B cell (primary cell): ENCODE measurements around the gene KIAA1614. TPM values are rescaled to one million over a fixed set of nuclear protein-coding genes. Genes with fewer than 3 reads are reported as not detected.

ENCODE experiments used
- ATAC-seq: fragments of 200-7000 bp; cut with Tn5 transposase; one replicate; pipeline ENCODE4 v1.10.0; 2021; ENCODE audit warnings: low read depth, mild to moderate bottlenecking, moderate number of reproducible peaks, moderate library complexity
- CTCF ChIA-PET: fragments of 350-600 bp; sonication (Branson Sonifier 250); formaldehyde crosslinking; loops from one replicate; lab custom pipeline; 2021; ENCODE audit warnings: antibody characterized with exemption, inconsistent platforms; lab: Charles Lee
- POLR2A ChIA-PET: fragments of 350-600 bp; sonication (Branson Sonifier 250); formaldehyde crosslinking; loops from one replicate; lab custom pipeline; 2021; ENCODE audit warnings: antibody characterized with exemption; lab: Charles Lee
- DNase-seq: peaks from one replicate; pipeline ENCODE4 v3.0.0; 2013
- H2AFZ ChIP-seq: 2 replicates; pipeline ENCODE4 v1.6.1; 2012; ENCODE audit warnings: mild to moderate bottlenecking, low read depth, low read length; ENCODE audit not compliant: insufficient read depth, poor library complexity, severe bottlenecking
- H3K27ac ChIP-seq, 2 donors: 1 replicate in 1 of 2; 2 replicates in 1 of 2; pipeline ENCODE4 v1.5.1; 2012 to 2013; ENCODE audit warnings: low read length in 2 of 2, mild to moderate bottlenecking in 2 of 2, moderate library complexity in 1 of 2
- H3K27me3 ChIP-seq, 4 experiments: fragments of 200-600 bp in 1 of 4; sonication (generic) in 1 of 4; replicated peaks in 1 of 4; 1 replicate in 2 of 4; 2 replicates in 2 of 4; pipeline versions ENCODE4 v1.6.1 to v1.7.0; 2013 to 2016; ENCODE audit warnings: low read length in 3 of 4, mild to moderate bottlenecking in 2 of 4, mixed read lengths in 1 of 4, moderate library complexity in 1 of 4; ENCODE audit not compliant: insufficient read depth in 4 of 4, control insufficient read depth in 3 of 4; ENCODE audit errors: control extremely low read depth in 1 of 4
- H3K36me3 ChIP-seq, 2 experiments: replicated peaks in 1 of 2; 1 replicate in 1 of 2; 2 replicates in 1 of 2; pipeline versions ENCODE4 v1.6.1 to v1.7.1; 2013; ENCODE audit warnings: low read length in 1 of 2; ENCODE audit not compliant: insufficient read depth in 2 of 2, control insufficient read depth in 1 of 2; ENCODE audit errors: control extremely low read depth in 1 of 2, extremely low read depth in 1 of 2
- H3K4me1 ChIP-seq, 2 donors: fragments of 200-600 bp in 1 of 2; sonication (generic) in 1 of 2; 1 replicate in 1 of 2; 2 replicates in 1 of 2; pipeline versions ENCODE4 v1.5.1 to v1.6.1; 2013 to 2017; ENCODE audit warnings: low read length in 2 of 2; ENCODE audit not compliant: control insufficient read depth in 2 of 2, insufficient read depth in 2 of 2
- H3K4me2 ChIP-seq: replicated peaks from 2 replicates; pipeline ENCODE3; 2012; ENCODE audit warnings: mild to moderate bottlenecking, low read depth, low read length; ENCODE audit not compliant: poor library complexity, severe bottlenecking
- H3K4me3 ChIP-seq, 5 experiments: fragments of 200-600 bp in 1 of 5; sonication (generic) in 1 of 5; 1 replicate in 3 of 5; 2 replicates in 2 of 5; pipeline versions ENCODE4 v1.5.1 to v1.7.0; 2011 to 2016; ENCODE audit warnings: low read length in 4 of 5, mild to moderate bottlenecking in 4 of 5, low read depth in 2 of 5, control low read depth in 1 of 5, moderate library complexity in 1 of 5; ENCODE audit not compliant: insufficient read depth in 1 of 5; ENCODE audit errors: control extremely low read depth in 1 of 5, extremely low read depth in 1 of 5
- H3K79me2 ChIP-seq: fragments of 200-600 bp; sonication (generic); one replicate; pipeline ENCODE4 v1.6.0; 2016; ENCODE audit warnings: low read length; ENCODE audit not compliant: control insufficient read depth, insufficient read depth
- H3K9ac ChIP-seq: fragments of 200-600 bp; sonication (generic); 2 replicates; pipeline ENCODE4 v1.6.1; 2017; ENCODE audit warnings: mild to moderate bottlenecking, low read length, moderate library complexity
- H3K9me3 ChIP-seq, 3 donors: one replicate each; pipeline versions ENCODE4 v1.6.1 to v1.7.1; 2013; ENCODE audit warnings: low read length in 2 of 3; ENCODE audit not compliant: control insufficient read depth in 2 of 3, insufficient read depth in 1 of 3; ENCODE audit errors: control extremely low read depth in 1 of 3
- H4K20me1 ChIP-seq: 2 replicates; pipeline ENCODE4 v1.6.0; 2012; ENCODE audit warnings: mild to moderate bottlenecking, low read length; ENCODE audit not compliant: insufficient read depth, control insufficient read depth, poor library complexity, severe bottlenecking
- H3K27ac Mint-ChIP-seq: one replicate; pipeline ENCODE4 v1.8.0; 2021; ENCODE audit warnings: mixed read lengths
- H3K27me3 Mint-ChIP-seq: one replicate; pipeline ENCODE4 v1.8.0; 2021; ENCODE audit warnings: mixed read lengths
- H3K4me1 Mint-ChIP-seq: one replicate; pipeline ENCODE4 v1.8.0; 2021; ENCODE audit warnings: mixed read lengths
- H3K4me3 Mint-ChIP-seq: one replicate; pipeline ENCODE4 v1.8.0; 2021; ENCODE audit warnings: mixed read lengths
- H3K9me3 Mint-ChIP-seq: one replicate; pipeline ENCODE4 v1.8.0; 2022; ENCODE audit warnings: mixed read lengths; ENCODE audit not compliant: insufficient read depth
- CTCF ChIP-seq: fragments of 200-600 bp; IDR thresholded peaks from one replicate; pipeline ENCODE4 v1.8.0; 2022; ENCODE audit warnings: antibody characterized with exemption, mild to moderate bottlenecking
- EZH2 ChIP-seq: IDR thresholded peaks from 2 replicates; pipeline ENCODE4 v1.6.1; 2012; ENCODE audit warnings: borderline replicate concordance, low read depth, mild to moderate bottlenecking, moderate library complexity, low read length; ENCODE audit not compliant: insufficient read depth, poor library complexity, severe bottlenecking
- WGBS: methylation state at CpG from one replicate; pipeline ENCODE4 v1.1.5; 2013; ENCODE audit warnings: missing lambda C conversion rate; ENCODE audit not compliant: insufficient coverage; 5-methylcytosine and 5-hydroxymethylcytosine counted together
- intact Hi-C: fragments of 100-400 bp; cut with micrococcal nuclease; formaldehyde crosslinking; loops from one replicate; pipeline ENCODE4 v1.10.0; 2022
- polyA plus RNA-seq: library from polyadenylated mRNA; depleted of rRNA; stranded (reverse); fragments of >200 nt; gene quantifications from 2 replicates; pipeline ENCODE4 v1.2.3, GENCODE V29; 2012
- total RNA-seq, 2 donors: library from RNA; stranded (reverse); fragments of 120-200 nt in 1 of 2; gene quantifications; 1 replicate in 1 of 2; 2 replicates in 1 of 2; pipeline versions ENCODE4 v1.2.3 to v1.2.4, GENCODE V29; 2013 to 2022

Gene KIAA1614
- total and polyA plus RNA-seq, 2 donors (not counting 1 experiment from before 2014, with no cell fraction given): 0.03 to 0.22 TPM

GRCh38 chr1:180927841-180928240 lies 15.1 kb downstream of the KIAA1614 start:
- TF ChIP-seq CTCF (no peak), EZH2 (no peak)
- H3K9me3 ChIP-seq: no peaks in the 10 kb centered on the region
- ATAC-seq: no peak
- H3K27me3 ChIP-seq: peaks cover 0 to 13% (median 0%) of the 10 kb centered on the region in 4 experiments
- no peaks in the 10 kb centered on the region for H3K9me3 Mint-ChIP-seq
- H3K4me1 ChIP-seq: peaks cover 0 to 9% of the 10 kb centered on the region in 2 donors
- H4K20me1 ChIP-seq: no peaks in the 10 kb centered on the region
- H3K9ac ChIP-seq: no peak overlapping the region
- no peak overlapping the region for H3K4me3 ChIP-seq
- H3K4me3 Mint-ChIP-seq: no peak overlapping the region
- intact Hi-C loops: no loop called here
- no peaks in the 10 kb centered on the region for H3K79me2 ChIP-seq
- H3K4me1 Mint-ChIP-seq: peaks cover 4% of the 10 kb centered on the region
- no peak overlapping the region for H3K27ac Mint-ChIP-seq
- POLR2A ChIA-PET: no interaction called here
- no peak overlapping the region for H3K27ac ChIP-seq
- CTCF ChIA-PET: no interaction called here
- H3K36me3 ChIP-seq: no peaks in the 10 kb centered on the region
- no peak for DNase-seq
- no peak overlapping the region for H3K4me2 ChIP-seq
- WGBS: 69% methylated on average over 3 of the region's 4 CpGs
- H2AFZ ChIP-seq: no peak overlapping the region
- peaks cover 16% of the 10 kb centered on the region for H3K27me3 Mint-ChIP-seq

- DNase-seq (no peak), ATAC-seq (no peak)
- H3K4me3 Mint-ChIP-seq: no peak overlapping the region
- Histone ChIP-seq H3K4me2 (no peak overlapping the region), H3K9me3 (no peaks in the 10 kb centered on the region), H3K27me3 (peaks cover 0 to 11% (median 0%) of the 10 kb centered on the region in 4 experiments), H4K20me1 (no peaks in the 10 kb centered on the region), H3K9ac (no peak overlapping the region), H3K27ac (no peak overlapping the region), H2AFZ (no peak overlapping the region), H3K36me3 (no peaks in the 10 kb centered on the region), H3K4me1 (peaks cover 0 to 9% of the 10 kb centered on the region in 2 donors), H3K4me3 (no peak overlapping the region), H3K79me2 (no peaks in the 10 kb centered on the region)
- POLR2A ChIA-PET: no interaction called here
- H3K9me3 Mint-ChIP-seq: no peaks in the 10 kb centered on the region
- TF ChIP-seq CTCF: no peak
- TF ChIP-seq EZH2: no peak
- 94% methylated on average over 16 of the region's 17 CpGs for whole genome bisulfite sequencing
- intact Hi-C loops: no loop called here
- no peak overlapping the region for H3K27ac Mint-ChIP-seq
- peaks cover 14% of the 10 kb centered on the region for H3K27me3 Mint-ChIP-seq
- H3K4me1 Mint-ChIP-seq: peaks cover 4% of the 10 kb centered on the region
- CTCF ChIA-PET: no interaction called here
Observed at GRCh38 chr1:180928331-180929230, 15.9 kb downstream of the KIAA1614 start.
